Transverse colon (tissue), 3 donors: ENCODE measurements around the gene HBZ.

Experiments used
- POLR2A ChIP-seq: fragments of 450-650 bp; IDR thresholded peaks from one replicate; pipeline ENCODE4 v1.6.1; 2016; ENCODE audit warnings: antibody characterized with exemption, mild to moderate bottlenecking, moderate library complexity
- TF ChIP-seq, protein P1 (sequence below), 5 experiments: fragments of 200-600 bp in 3 of 5; fragments of 450-650 bp in 2 of 5; sonication (generic) in 3 of 5; IDR thresholded peaks; 1 replicate in 2 of 5; 2 replicates in 3 of 5; pipeline ENCODE4 v1.5.1; 2016 to 2017; ENCODE audit warnings: antibody characterized with exemption in 5 of 5, inconsistent platforms in 3 of 5, mild to moderate bottlenecking in 2 of 5, moderate library complexity in 1 of 5

DNA sequence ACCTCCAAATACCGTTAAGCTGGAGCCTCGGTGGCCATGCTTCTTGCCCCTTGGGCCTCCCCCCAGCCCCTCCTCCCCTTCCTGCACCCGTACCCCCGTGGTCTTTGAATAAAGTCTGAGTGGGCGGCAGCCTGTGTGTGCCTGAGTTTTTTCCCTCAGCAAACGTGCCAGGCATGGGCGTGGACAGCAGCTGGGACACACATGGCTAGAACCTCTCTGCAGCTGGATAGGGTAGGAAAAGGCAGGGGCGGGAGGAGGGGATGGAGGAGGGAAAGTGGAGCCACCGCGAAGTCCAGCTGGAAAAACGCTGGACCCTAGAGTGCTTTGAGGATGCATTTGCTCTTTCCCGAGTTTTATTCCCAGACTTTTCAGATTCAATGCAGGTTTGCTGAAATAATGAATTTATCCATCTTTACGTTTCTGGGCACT lies 25.0 kb downstream of the HBZ start:
- no peak for TF ChIP-seq POLR2A
- TF ChIP-seq, protein P1, sequence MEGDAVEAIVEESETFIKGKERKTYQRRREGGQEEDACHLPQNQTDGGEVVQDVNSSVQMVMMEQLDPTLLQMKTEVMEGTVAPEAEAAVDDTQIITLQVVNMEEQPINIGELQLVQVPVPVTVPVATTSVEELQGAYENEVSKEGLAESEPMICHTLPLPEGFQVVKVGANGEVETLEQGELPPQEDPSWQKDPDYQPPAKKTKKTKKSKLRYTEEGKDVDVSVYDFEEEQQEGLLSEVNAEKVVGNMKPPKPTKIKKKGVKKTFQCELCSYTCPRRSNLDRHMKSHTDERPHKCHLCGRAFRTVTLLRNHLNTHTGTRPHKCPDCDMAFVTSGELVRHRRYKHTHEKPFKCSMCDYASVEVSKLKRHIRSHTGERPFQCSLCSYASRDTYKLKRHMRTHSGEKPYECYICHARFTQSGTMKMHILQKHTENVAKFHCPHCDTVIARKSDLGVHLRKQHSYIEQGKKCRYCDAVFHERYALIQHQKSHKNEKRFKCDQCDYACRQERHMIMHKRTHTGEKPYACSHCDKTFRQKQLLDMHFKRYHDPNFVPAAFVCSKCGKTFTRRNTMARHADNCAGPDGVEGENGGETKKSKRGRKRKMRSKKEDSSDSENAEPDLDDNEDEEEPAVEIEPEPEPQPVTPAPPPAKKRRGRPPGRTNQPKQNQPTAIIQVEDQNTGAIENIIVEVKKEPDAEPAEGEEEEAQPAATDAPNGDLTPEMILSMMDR (IDR thresholded peaks at IDR 0.05): no peak
